Naive B cell (primary cell): ENCODE measurements around the gene PRDX2. TPM values are rescaled to one million over a fixed set of nuclear protein-coding genes. Genes with fewer than 3 reads are reported as not detected.

Experiments
- ATAC-seq, 2 donors: fragments of 150-1000 bp; cut with Tn5 transposase; 2 replicates each; pipeline ENCODE4 v1.10.0; 2021; ENCODE audit warnings: low read depth in 2 of 2, mild to moderate bottlenecking in 2 of 2, moderate library complexity in 2 of 2
- DNase-seq: peaks from one replicate; pipeline ENCODE4 v3.0.0; 2022
- H3K27ac Mint-ChIP-seq, 6 donors: one replicate each; pipeline ENCODE4 v1.8.0; 2020 to 2022; ENCODE audit warnings: mild to moderate bottlenecking in 6 of 6, mixed read lengths in 6 of 6, moderate library complexity in 5 of 6, inconsistent platforms in 2 of 6
- H3K27me3 Mint-ChIP-seq, 3 donors: one replicate each; pipeline ENCODE4 v1.8.0; 2021 to 2022; ENCODE audit warnings: mixed read lengths in 3 of 3, mild to moderate bottlenecking in 1 of 3
- H3K36me3 Mint-ChIP-seq, 2 donors: one replicate each; pipeline ENCODE4 v1.8.0; 2020 to 2022; ENCODE audit warnings: mixed read lengths in 2 of 2, inconsistent platforms in 1 of 2, mild to moderate bottlenecking in 1 of 2
- H3K4me1 Mint-ChIP-seq, 3 donors: one replicate each; pipeline ENCODE4 v1.8.0; 2020 to 2022; ENCODE audit warnings: mixed read lengths in 3 of 3, inconsistent platforms in 1 of 3, mild to moderate bottlenecking in 1 of 3, moderate library complexity in 1 of 3
- H3K4me3 Mint-ChIP-seq, 8 donors: one replicate each; pipeline ENCODE4 v1.8.0; 2020 to 2022; ENCODE audit warnings: mild to moderate bottlenecking in 8 of 8, mixed read lengths in 8 of 8, moderate library complexity in 8 of 8, inconsistent platforms in 2 of 8
- H3K9me3 Mint-ChIP-seq, 7 donors: one replicate each; pipeline ENCODE4 v1.8.0; 2020 to 2022; ENCODE audit warnings: mixed read lengths in 7 of 7, mild to moderate bottlenecking in 5 of 7, inconsistent platforms in 2 of 7, moderate library complexity in 1 of 7
- polyA plus RNA-seq, 6 donors: library from polyadenylated mRNA; unstranded; fragments of 300-500 nt; fragmentation: Illumina TruSeq; gene quantifications; one replicate each; pipeline ENCODE4 v1.2.3, GENCODE V29; 2021; ENCODE audit warnings: low read depth in 6 of 6

The PRDX2 gene
- polyA plus RNA-seq, 6 donors from 2014 or later, result 96.8 to 203 (median 126) TPM

GRCh38 chr19:12759686-12760085, 41.9 kb downstream of the PRDX2 start:
- Mint-ChIP-seq H3K27me3 (peaks cover 0 to 19% (median 16%) of the 10 kb centered on the region in 3 donors), H3K9me3 (no peaks in the 10 kb centered on the region), H3K36me3 (no peaks in the 10 kb centered on the region), H3K4me3 (peak overlapping the region in 2 of 8 donors; percentile 32 to 57), H3K27ac (no peak overlapping the region), H3K4me1 (peaks cover 5 to 9% (median 7%) of the 10 kb centered on the region in 3 donors)
- DNase-seq, result no peak
- ATAC-seq, result no peak

DNA sequence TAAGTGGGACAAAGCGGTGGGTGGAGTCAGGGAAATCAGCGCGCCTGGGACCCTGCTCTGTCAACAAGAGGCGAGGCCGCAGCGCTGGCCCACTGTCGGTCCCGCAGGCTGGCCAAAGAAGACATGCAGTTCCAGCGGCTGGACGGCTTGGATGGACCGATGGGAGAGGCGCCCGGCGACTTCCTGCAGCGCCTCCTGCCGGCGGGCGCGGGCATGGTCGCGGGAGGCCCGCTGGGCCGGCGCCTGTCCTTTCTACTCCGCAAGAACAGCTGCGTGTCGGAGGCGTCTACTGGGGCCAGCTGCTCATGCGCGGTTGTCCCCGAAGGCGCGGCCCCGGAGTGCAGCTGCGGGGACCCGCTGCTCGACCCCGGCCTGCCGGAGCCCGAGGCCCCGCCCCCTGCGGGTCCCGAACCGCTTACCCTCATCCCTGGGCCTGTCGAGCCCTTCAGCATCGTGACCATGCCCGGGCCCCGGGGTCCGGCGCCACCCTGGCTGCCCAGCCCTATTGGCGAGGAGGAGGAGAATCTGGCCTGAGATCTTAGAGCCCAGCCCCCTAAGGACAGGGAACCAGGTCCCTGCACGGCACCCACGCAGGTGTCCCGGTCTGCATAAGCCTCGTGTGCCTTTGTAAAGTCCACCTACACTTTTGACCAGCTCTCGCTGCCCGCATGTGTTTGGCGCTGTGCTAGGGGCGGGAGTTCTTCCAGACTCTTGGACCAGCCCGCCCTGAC, 43.9 kb downstream of the PRDX2 start:
- H3K27ac Mint-ChIP-seq, result no peak overlapping the region
- H3K4me3 Mint-ChIP-seq, result peak overlapping the region; percentile 0 to 77 (median 20)
- no peaks in the 10 kb centered on the region for H3K36me3 Mint-ChIP-seq
- peaks cover 3 to 34% (median 25%) of the 10 kb centered on the region in 3 donors for H3K27me3 Mint-ChIP-seq
- ATAC-seq (peak; percentile 72 to 77), DNase-seq (peak; percentile 48)
- no peaks in the 10 kb centered on the region for H3K9me3 Mint-ChIP-seq
- H3K4me1 Mint-ChIP-seq, result peaks cover 5 to 9% (median 7%) of the 10 kb centered on the region in 3 donors

- Mint-ChIP-seq H3K9me3 (no peaks in the 10 kb centered on the region), H3K4me3 (peak overlapping the region in 1 of 8 donors; percentile 23), H3K27me3 (peaks cover 3 to 47% (median 34%) of the 10 kb centered on the region in 3 donors), H3K36me3 (no peaks in the 10 kb centered on the region), H3K4me1 (peaks cover 5 to 9% (median 7%) of the 10 kb centered on the region in 3 donors), H3K27ac (no peak overlapping the region)
- DNase-seq (no peak), ATAC-seq (no peak)
These were observed 45.3 kb downstream of the PRDX2 start for GRCh38 chr19:12756150-12756883.

DNA sequence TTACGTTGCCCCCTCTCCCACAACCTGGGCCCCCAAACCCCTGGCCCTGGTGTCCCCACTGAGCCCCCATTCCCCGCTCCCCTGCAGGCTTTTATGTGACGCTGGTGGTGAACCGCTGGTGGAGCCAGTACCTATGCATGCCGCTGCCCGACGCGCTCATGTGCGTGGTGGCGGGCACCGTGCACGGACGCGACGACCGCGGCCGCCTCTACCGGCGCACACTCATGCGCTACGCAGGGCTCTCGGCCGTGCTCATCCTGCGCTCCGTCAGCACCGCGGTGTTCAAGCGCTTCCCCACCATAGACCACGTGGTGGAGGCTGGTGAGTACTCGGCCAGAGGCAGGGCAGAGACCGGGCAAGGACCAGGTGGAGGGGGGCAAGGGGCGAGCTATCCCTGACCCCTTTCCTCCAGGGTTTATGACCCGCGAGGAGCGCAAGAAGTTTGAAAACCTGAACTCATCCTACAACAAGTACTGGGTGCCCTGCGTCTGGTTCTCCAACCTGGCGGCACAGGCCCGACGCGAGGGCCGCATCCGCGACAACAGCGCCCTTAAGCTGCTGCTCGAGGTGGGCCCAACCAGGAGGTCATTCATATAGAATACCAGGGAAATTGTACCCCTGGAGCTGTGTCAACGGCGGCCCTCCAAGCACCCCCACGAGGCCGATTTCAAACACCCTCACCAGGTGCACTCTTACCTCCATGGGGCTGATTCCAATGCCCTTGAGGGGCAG, 47.0 kb downstream of the PRDX2 start:
- Mint-ChIP-seq H3K9me3 (no peaks in the 10 kb centered on the region), H3K27ac (no peak overlapping the region), H3K27me3 (peaks cover 3 to 63% (median 48%) of the 10 kb centered on the region in 3 donors), H3K4me3 (no peak overlapping the region), H3K4me1 (peaks cover 5 to 9% (median 7%) of the 10 kb centered on the region in 3 donors), H3K36me3 (no peaks in the 10 kb centered on the region)
- DNase-seq (no peak), ATAC-seq (no peak)

DNA sequence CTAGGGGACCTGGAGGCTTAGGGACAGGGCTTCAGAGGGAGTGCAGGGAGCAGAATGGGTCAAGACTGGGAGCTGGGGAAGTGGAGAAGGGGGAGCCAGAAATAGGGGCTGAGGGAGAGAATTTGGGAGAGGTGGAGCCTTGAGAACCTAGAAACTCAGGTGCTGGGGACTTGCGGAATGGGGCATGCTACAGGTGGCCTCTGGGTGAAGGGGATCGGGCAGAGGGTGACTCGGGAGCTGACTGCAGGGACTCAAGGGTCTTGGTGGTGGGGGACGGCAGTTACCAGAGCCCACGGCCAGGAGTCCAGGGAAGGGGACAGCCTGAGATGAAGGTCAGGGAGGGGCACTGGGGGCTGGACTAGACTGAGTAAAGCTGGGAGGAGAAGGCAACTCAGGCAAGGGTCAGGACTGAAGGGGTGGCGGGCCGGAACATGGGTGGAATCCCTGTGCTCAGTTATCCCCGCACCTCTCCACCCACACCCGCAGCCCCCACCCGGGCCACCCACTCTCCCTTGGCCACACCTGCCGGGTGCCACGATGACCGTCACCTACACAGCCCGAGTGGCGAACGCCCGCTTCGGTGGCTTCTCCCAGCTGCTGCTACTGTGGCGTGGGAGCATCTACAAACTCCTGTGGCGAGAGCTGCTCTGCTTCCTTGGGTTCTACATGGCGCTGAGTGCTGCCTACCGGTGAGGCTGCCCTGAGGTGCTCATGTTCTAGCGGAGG, 49.4 kb downstream of the PRDX2 start:
- H3K27me3 Mint-ChIP-seq, result peaks cover 3 to 71% (median 48%) of the 10 kb centered on the region in 3 donors
- ATAC-seq (no peak), DNase-seq (no peak)
- no peak overlapping the region for H3K27ac Mint-ChIP-seq
- peaks cover 5 to 11% (median 9%) of the 10 kb centered on the region in 7 donors for H3K9me3 Mint-ChIP-seq
- H3K4me3 Mint-ChIP-seq, result no peak overlapping the region
- H3K4me1 Mint-ChIP-seq, result peaks cover 4 to 19% (median 5%) of the 10 kb centered on the region in 3 donors
- H3K36me3 Mint-ChIP-seq, result peaks cover 12 to 13% of the 10 kb centered on the region in 2 donors

DNA sequence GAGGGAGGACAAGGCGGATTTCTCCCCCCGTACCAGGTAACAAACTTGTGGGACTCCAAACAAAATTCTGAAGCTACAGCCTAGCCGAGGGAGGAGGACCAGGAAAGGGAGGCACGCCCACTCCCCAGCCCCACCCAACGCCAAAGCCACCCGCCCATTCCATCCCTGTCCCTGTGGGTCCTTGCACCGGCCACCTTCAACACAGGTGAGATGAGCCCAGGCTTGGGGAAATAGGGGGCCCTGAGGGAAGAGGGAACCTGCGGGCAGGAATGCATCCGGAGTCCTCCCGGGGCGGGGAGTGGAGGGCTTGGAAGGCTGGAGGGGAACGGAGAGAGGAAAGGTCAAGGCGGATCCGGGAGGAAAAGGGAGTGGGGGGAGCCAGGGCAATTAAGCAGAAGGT, 50.0 kb downstream of the PRDX2 start, which contains the start of gene BEST2:
Gene BEST2, plus strand, starts transcription at position 157 of the 400 bp plus-strand sequence. CDS start 802 bp downstream, outside the sequence.
- no peak within 1 kb of the TSS for H3K4me3 Mint-ChIP-seq
- H3K9me3 Mint-ChIP-seq, result peaks cover 5 to 11% (median 9%) of the 10 kb centered on the region in 7 donors
- peaks cover 12 to 15% of the 10 kb centered on the region in 2 donors for H3K36me3 Mint-ChIP-seq
- no peak within 1 kb of the TSS for H3K27ac Mint-ChIP-seq
- ATAC-seq (no peak), DNase-seq (no peak)
- peaks cover 4 to 19% (median 5%) of the 10 kb centered on the region in 3 donors for H3K4me1 Mint-ChIP-seq
- peaks cover 3 to 71% (median 48%) of the 10 kb centered on the region in 3 donors for H3K27me3 Mint-ChIP-seq

DNA sequence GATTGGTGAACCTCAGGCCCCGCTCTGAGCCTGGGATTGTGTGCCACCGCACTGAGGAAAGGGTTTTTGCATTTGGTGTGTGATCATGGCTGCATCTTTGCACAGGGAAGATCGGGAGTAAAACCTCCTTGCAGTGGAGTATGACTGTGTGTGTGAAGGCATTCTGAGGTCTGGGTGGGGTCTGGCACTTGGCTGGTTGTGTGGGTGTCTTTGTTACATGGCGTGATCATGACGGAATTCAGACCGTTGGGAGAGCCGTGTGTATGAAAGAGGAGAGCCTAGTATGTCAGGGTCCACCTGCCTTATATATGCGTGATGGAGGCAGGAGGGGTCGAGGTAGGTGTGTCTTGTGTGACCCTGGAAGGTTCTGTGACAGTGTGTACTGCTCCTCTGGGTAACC, 50.7 kb downstream of the PRDX2 start:
- H3K4me1 Mint-ChIP-seq, result peaks cover 4 to 19% (median 5%) of the 10 kb centered on the region in 3 donors
- ATAC-seq, result no peak
- DNase-seq, result no peak
- H3K9me3 Mint-ChIP-seq, result peaks cover 5 to 11% (median 9%) of the 10 kb centered on the region in 7 donors
- peaks cover 12 to 18% of the 10 kb centered on the region in 2 donors for H3K36me3 Mint-ChIP-seq
- H3K27ac Mint-ChIP-seq, result no peak overlapping the region
- H3K27me3 Mint-ChIP-seq, result peaks cover 3 to 63% (median 42%) of the 10 kb centered on the region in 3 donors
- H3K4me3 Mint-ChIP-seq, result no peak overlapping the region

- peak overlapping the region in 4 of 8 donors; percentile 18 to 51 (median 28) for H3K4me3 Mint-ChIP-seq
- H3K27ac Mint-ChIP-seq, result peak overlapping the region in 2 of 6 donors; percentile 44 to 49
- DNase-seq (no peak), ATAC-seq (peak; percentile 35 to 45)
- peaks cover 3 to 55% (median 36%) of the 10 kb centered on the region in 3 donors for H3K27me3 Mint-ChIP-seq
- peaks cover 4 to 19% (median 5%) of the 10 kb centered on the region in 3 donors for H3K4me1 Mint-ChIP-seq
- peaks cover 5 to 11% (median 9%) of the 10 kb centered on the region in 7 donors for H3K9me3 Mint-ChIP-seq
- H3K36me3 Mint-ChIP-seq, result peaks cover 12 to 27% of the 10 kb centered on the region in 2 donors
These were observed 51.6 kb downstream of the PRDX2 start for GRCh38 chr19:12749938-12750521.

GRCh38 chr19:12748489-12748888, 53.1 kb downstream of the PRDX2 start:
- peak overlapping the region in 1 of 8 donors; percentile 29 for H3K4me3 Mint-ChIP-seq
- ATAC-seq (no peak), DNase-seq (no peak)
- H3K4me1 Mint-ChIP-seq, result peaks cover 4 to 19% (median 5%) of the 10 kb centered on the region in 3 donors
- peaks cover 12 to 27% of the 10 kb centered on the region in 2 donors for H3K36me3 Mint-ChIP-seq
- H3K27ac Mint-ChIP-seq, result peak overlapping the region in 1 of 6 donors; percentile 53
- H3K9me3 Mint-ChIP-seq, result peaks cover 5 to 11% (median 9%) of the 10 kb centered on the region in 7 donors
- H3K27me3 Mint-ChIP-seq, result peaks cover 3 to 44% (median 28%) of the 10 kb centered on the region in 3 donors

Other genes with a start within 250 kb of the PRDX2 start
- 10 to 100 TPM in 4 of 6 donors, 1 to 10 TPM in 1, not detected in 1; 9.7 to 13.1 (median 12.2) TPM for gene ZNF490, start 191.0 kb downstream of the PRDX2 start, polyA plus RNA-seq
- 10 to 100 TPM; 22.8 to 44.1 (median 28.2) TPM for gene ZNF791, start 190.9 kb downstream of the PRDX2 start, polyA plus RNA-seq
- gene MAN2B1, start 135.1 kb downstream of the PRDX2 start, polyA plus RNA-seq, result 10 to 100 TPM; 64.1 to 97.0 (median 76.9) TPM
- 10 to 100 TPM; 12.6 to 34.5 (median 17.5) TPM for gene WDR83, start 135.0 kb downstream of the PRDX2 start, polyA plus RNA-seq
- gene DHPS, start 119.9 kb downstream of the PRDX2 start, polyA plus RNA-seq, result 100 to 1,000 TPM in 2 of 6 donors, 10 to 100 TPM in 4; 83.5 to 132 (median 85.5) TPM
- gene GNG14, start 113.8 kb downstream of the PRDX2 start, polyA plus RNA-seq, result not detected
- gene FBXW9, start 105.2 kb downstream of the PRDX2 start, polyA plus RNA-seq, result 1 to 10 TPM; 2.0 to 5.8 (median 4.9) TPM
- gene TNPO2, start 77.9 kb downstream of the PRDX2 start, polyA plus RNA-seq, result 1 to 10 TPM in 5 of 6 donors, not detected in 1; 1.7 to 3.5 (median 2.7) TPM
- gene TRIR, start 67.1 kb downstream of the PRDX2 start, polyA plus RNA-seq, result 100 to 1,000 TPM; 207 to 269 (median 230) TPM
- 100 to 1,000 TPM in 1 of 6 donors, 10 to 100 TPM in 5; 46.3 to 105 (median 53.5) TPM for gene GET3, start 64.3 kb downstream of the PRDX2 start, polyA plus RNA-seq
- gene BEST2, start 50.0 kb downstream of the PRDX2 start, polyA plus RNA-seq, result under 1 TPM in 1 of 6 donors, not detected in 5; 0.23 TPM
- gene HOOK2, start 26.2 kb downstream of the PRDX2 start, polyA plus RNA-seq, result 1 to 10 TPM; 1.1 to 7.1 (median 3.3) TPM
- 1,000 to 10,000 TPM in 5 of 6 donors, 100 to 1,000 TPM in 1; 777 to 2,686 (median 1,649) TPM for gene JUNB, start 10.3 kb downstream of the PRDX2 start, polyA plus RNA-seq
- 1 to 10 TPM in 5 of 6 donors, not detected in 1; 2.0 to 6.6 (median 5.2) TPM for gene THSD8, start 269 bp upstream of the PRDX2 start, polyA plus RNA-seq
- gene RNASEH2A, start 4.8 kb upstream of the PRDX2 start, polyA plus RNA-seq, result 10 to 100 TPM; 19.7 to 30.9 (median 25.1) TPM
- not detected for gene RTBDN, start 32.8 kb upstream of the PRDX2 start, polyA plus RNA-seq
- 1 to 10 TPM in 3 of 6 donors, under 1 TPM in 2, not detected in 1; 0.10 to 2.5 (median 1.0) TPM for gene MAST1, start 36.7 kb upstream of the PRDX2 start, polyA plus RNA-seq
- gene DNASE2, start 79.6 kb upstream of the PRDX2 start, polyA plus RNA-seq, result 10 to 100 TPM; 24.5 to 55.8 (median 40.6) TPM
- not detected for gene KLF1, start 85.4 kb upstream of the PRDX2 start, polyA plus RNA-seq
- 10 to 100 TPM in 5 of 6 donors, 1 to 10 TPM in 1; 7.8 to 16.3 (median 13.4) TPM for gene GCDH, start 89.4 kb upstream of the PRDX2 start, polyA plus RNA-seq
- gene SYCE2, start 117.5 kb upstream of the PRDX2 start, polyA plus RNA-seq, result under 1 TPM in 1 of 6 donors, not detected in 5; 0.21 TPM
- gene FARSA, start 131.9 kb upstream of the PRDX2 start, polyA plus RNA-seq, result 10 to 100 TPM; 33.8 to 63.0 (median 44.0) TPM
- gene CALR, start 136.8 kb upstream of the PRDX2 start, polyA plus RNA-seq, result 100 to 1,000 TPM in 5 of 6 donors, 10 to 100 TPM in 1; 97.4 to 189 (median 155) TPM
- 100 to 1,000 TPM in 3 of 6 donors, 10 to 100 TPM in 3; 82.9 to 119 (median 99.3) TPM for gene RAD23A, start 144.1 kb upstream of the PRDX2 start, polyA plus RNA-seq
- 10 to 100 TPM; 49.4 to 65.9 (median 52.7) TPM for gene GADD45GIP1, start 155.4 kb upstream of the PRDX2 start, polyA plus RNA-seq
- gene DAND5, start 167.8 kb upstream of the PRDX2 start, polyA plus RNA-seq, result not detected
- 1 to 10 TPM in 2 of 6 donors, under 1 TPM in 2, not detected in 2; 0.21 to 2.1 (median 1.1) TPM for gene NFIX, start 193.7 kb upstream of the PRDX2 start, polyA plus RNA-seq